ENCODE data around the gene TMUB1. TPM values are rescaled to one million over a fixed set of nuclear protein-coding genes. Genes with fewer than 3 reads are reported as not detected.

TMUB1 gene
- total and polyA plus RNA-seq, 2 donors (not counting 1 experiment from before 2014, with no cell fraction given), result 49.2 to 102 TPM

DNA sequence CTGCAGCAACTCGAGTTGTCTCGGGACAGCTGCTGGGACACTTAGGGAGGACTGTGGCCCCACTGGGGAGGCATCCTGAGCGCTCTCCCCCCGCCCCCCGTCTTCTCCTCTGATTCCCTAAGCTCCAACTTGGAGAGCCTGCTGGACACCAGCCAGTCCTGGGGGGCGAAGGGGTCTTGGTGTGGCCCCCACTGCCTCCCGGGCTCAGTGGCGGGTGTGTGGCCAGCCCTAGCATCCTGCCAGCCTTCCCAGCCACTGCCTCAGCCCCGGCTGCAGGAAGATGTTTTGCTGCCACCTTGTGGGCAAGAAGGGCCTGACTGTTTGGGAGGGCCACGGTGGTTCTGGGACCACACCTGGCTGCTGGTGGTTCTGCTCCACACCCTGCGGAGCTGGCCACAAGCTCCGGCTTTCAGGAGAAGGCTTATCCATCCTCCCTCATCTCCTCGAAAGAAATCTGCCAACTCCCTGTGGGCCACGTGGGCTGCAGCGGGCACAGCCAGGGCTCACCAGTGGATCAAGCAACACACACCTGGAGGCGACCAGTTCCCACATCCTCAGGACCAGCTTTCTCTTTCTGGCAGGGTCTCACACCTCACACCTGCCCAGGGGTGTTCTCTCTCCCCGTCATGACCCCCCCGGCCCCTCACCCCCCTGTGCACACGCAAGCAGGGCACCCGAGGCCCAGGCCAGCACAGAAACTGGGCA is 27.8 kb upstream of the TMUB1 start:
- Histone ChIP-seq H3K9ac (ENCODE audit: low read length) (no peak overlapping the region), H3K9me3 (ENCODE audit: control extremely low read depth in 1 of 3, control insufficient read depth in 2 of 3, insufficient read depth in 1 of 3, low read length in 2 of 3) (no peaks in the 10 kb centered on the region), H2AFZ (ENCODE audit: insufficient read depth, low read depth, low read length, poor library complexity, severe bottlenecking) (no peak overlapping the region), H3K27ac (ENCODE audit: low read length in 2 of 2) (no peak overlapping the region), H3K27me3 (replicated peaks in 1 of 4; ENCODE audit: control extremely low read depth in 1 of 4, control insufficient read depth in 3 of 4, insufficient read depth in 4 of 4, low read length in 3 of 4) (peaks cover 0 to 27% (median 8%) of the 10 kb centered on the region in 4 experiments), H4K20me1 (ENCODE audit: control insufficient read depth, insufficient read depth, low read length, poor library complexity, severe bottlenecking) (peaks cover 6% of the 10 kb centered on the region), H3K4me3 (ENCODE audit: control extremely low read depth in 1 of 5, extremely low read depth in 1 of 5, insufficient read depth in 1 of 5, low read depth in 2 of 5, low read length in 4 of 5) (no peak overlapping the region), H3K36me3 (replicated peaks in 1 of 2; ENCODE audit: control extremely low read depth in 1 of 2, control insufficient read depth in 1 of 2, extremely low read depth in 1 of 2, insufficient read depth in 2 of 2, low read length in 1 of 2) (no peaks in the 10 kb centered on the region), H3K79me2 (ENCODE audit: control insufficient read depth, insufficient read depth, low read length) (no peaks in the 10 kb centered on the region), H3K4me2 (replicated peaks; ENCODE audit: low read depth, low read length, poor library complexity, severe bottlenecking) (no peak overlapping the region), H3K4me1 (ENCODE audit: control insufficient read depth in 2 of 2, insufficient read depth in 2 of 2, low read length in 2 of 2) (peaks cover 0 to 6% of the 10 kb centered on the region in 2 donors)
- peak; percentile 93 for TF ChIP-seq CTCF (IDR thresholded peaks at IDR 0.05)
- no peak for TF ChIP-seq EZH2 (IDR thresholded peaks at IDR 0.05; ENCODE audit: borderline replicate concordance, insufficient read depth, low read depth, low read length, poor library complexity, severe bottlenecking)
- Mint-ChIP-seq H3K4me1 (peaks cover 2% of the 10 kb centered on the region), H3K27me3 (peaks cover 20% of the 10 kb centered on the region), H3K4me3 (no peak overlapping the region), H3K9me3 (ENCODE audit: insufficient read depth) (no peaks in the 10 kb centered on the region), H3K27ac (no peak overlapping the region)
- ATAC-seq (ENCODE audit: low read depth) (peak; percentile 83), DNase-seq (peak; percentile 80)
- 45% methylated on average over 20 of the region's 20 CpGs for WGBS (ENCODE audit: insufficient coverage)
- intact Hi-C loops (cut with micrococcal nuclease), result loop anchor here (1.0 kb wide), 3 partner anchors 24 to 98 kb away; no protein-coding TSS in a partner anchor
- CTCF ChIA-PET, result interaction anchor here (0.6 to 6.9 kb wide), 32 partner anchors 8 to 826 kb away, joined by 3 to 44 read pairs (median 3); partner anchors contain the start of gene ABCB8
- POLR2A ChIA-PET, result interaction anchor here (0.5 kb wide), 1 partner anchor 1350 kb away, joined by 9 read pairs; no protein-coding TSS in a partner anchor

All from B cell (primary cell).